Astrocyte of the cerebellum (primary cell): Measurements from ENCODE around the gene AGPAT3.

ENCODE experiments used
- DNase-seq: peaks from one replicate; pipeline ENCODE4 v3.0.0-alpha.2; 2011; ENCODE audit warnings: low read depth
- H3K4me3 ChIP-seq: 2 replicates; pipeline ENCODE4 v1.5.1; 2011; ENCODE audit warnings: mild to moderate bottlenecking, low read depth, low read length, moderate library complexity
- CTCF ChIP-seq: IDR thresholded peaks from 2 replicates; pipeline ENCODE4 v1.5.1; 2012; ENCODE audit warnings: low read length, low read depth, moderate library complexity, mild to moderate bottlenecking; ENCODE audit errors: missing control alignments
- in situ Hi-C: cut with HindIII; loops from 2 replicates; pipeline ENCODE4 v1.10.0; 2017; ENCODE audit warnings: low sequenced_read_pairs

The AGPAT3 gene

GRCh38 chr21:43951911-43952703 lies 87.1 kb downstream of the AGPAT3 start:
- in situ Hi-C loops = no loop called here
- TF ChIP-seq CTCF = no peak
- no peak overlapping the region for H3K4me3 ChIP-seq
- DNase-seq = no peak

- DNase-seq = no peak
- no peak overlapping the region for H3K4me3 ChIP-seq
- TF ChIP-seq CTCF = no peak
- in situ Hi-C loops = no loop called here
Observed at GRCh38 chr21:43953021-43953420, 88.0 kb downstream of the AGPAT3 start.

GRCh38 chr21:43954042-43954441 lies 89.0 kb downstream of the AGPAT3 start:
- in situ Hi-C loops = no loop called here
- TF ChIP-seq CTCF = no peak
- H3K4me3 ChIP-seq = no peak overlapping the region
- DNase-seq = no peak

GRCh38 chr21:43954896-43955295 lies 89.9 kb downstream of the AGPAT3 start:
- DNase-seq = no peak
- in situ Hi-C loops = no loop called here
- no peak overlapping the region for H3K4me3 ChIP-seq
- no peak for TF ChIP-seq CTCF

GRCh38 chr21:43956019-43956669 lies 91.1 kb downstream of the AGPAT3 start:
- H3K4me3 ChIP-seq = no peak overlapping the region
- in situ Hi-C loops = no loop called here
- no peak for TF ChIP-seq CTCF
- no peak for DNase-seq

GRCh38 chr21:43956670-43957035 lies 91.6 kb downstream of the AGPAT3 start:
- no peak overlapping the region for H3K4me3 ChIP-seq
- DNase-seq = peak; percentile 6
- no peak for TF ChIP-seq CTCF
- in situ Hi-C loops = no loop called here
